HG03060 (cell line): ENCODE measurements around the gene VHLL.

ENCODE experiments used
- ATAC-seq: cut with Tn5 transposase; IDR thresholded peaks from one replicate; pipeline ENCODE4 v1.9.1; 2021; ENCODE audit warnings: low read depth, moderate number of reproducible peaks; ENCODE audit not compliant: unreplicated experiment

The VHLL gene

DNA sequence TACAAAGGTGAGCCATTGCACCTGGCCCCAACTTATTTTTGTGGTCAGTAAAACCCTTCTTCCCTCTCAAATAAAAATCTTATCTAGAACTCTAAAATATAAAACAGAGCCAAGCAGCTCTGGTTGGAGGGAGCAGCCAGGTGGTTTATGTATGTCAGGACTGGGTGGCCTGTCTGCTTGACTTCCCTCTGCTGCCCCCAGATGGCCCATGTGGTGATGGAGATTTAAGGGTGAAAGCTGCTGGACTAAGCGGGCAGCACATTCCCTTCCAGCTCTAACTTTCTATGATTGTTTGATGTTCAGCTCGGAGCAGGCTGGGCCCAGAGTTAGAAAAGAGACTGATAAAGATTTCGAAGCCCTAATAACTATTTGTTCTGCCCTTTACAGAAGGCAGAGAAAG is 39.3 kb downstream of the VHLL start:
- ATAC-seq = no peak

DNA sequence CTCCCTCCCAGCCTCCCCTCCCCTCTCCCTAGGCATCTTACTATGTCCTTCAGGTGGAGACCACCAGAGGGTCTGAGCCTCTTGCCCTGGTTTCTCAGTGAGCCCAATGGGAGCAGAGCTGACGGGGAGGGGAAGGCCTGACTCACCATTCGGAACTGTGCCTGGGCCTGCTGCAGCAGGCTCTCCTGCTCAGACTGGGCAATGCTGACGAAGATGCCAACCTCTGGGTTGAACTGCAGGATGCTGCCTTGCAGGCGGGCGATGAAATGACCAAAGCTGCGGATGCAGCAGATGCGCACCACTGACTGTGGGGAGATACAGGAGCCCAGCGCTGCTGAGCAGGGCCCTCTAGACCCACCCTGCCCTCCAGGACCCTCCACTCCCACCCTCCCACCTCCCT is 40.2 kb downstream of the VHLL start:
- no peak for ATAC-seq

DNA sequence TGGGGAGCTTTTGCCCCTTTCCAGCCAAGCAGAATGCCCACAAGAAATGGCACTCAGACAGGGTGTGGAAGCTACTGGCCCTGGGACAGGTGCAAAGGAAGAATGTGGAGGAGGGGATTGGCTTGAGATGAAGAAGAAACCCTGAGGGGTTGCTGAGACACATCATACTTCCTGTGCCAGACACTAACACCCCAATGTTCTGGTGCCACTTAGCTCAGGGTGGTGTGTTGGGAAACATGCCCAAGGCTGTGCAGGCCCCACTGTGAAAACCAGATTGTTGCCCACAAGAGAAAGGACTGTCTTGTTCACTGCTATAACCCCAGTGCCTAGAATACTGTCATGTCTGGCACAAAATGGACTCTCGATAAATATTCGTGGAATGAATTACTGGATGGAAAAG is 41.4 kb downstream of the VHLL start:
- no peak for ATAC-seq

DNA sequence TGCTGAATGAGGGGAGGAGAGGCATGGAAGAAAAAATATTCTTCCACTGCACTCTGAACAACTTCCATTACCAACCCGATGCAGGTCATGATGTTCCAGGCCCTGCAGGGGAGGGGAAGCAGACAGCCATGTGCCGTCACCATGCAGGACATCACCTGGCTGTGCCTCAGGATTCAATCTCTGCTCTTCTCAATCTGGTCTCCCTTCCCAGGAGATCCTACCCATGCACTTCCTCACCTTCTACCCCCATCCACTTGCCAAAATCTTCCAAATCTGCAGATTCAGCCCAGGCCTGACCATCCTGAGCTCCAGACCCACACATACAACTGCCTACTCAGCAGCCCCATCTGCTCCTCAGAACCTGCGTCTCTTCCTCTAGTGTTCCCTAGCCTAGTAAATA is 45.5 kb downstream of the VHLL start:
- ATAC-seq = no peak

DNA sequence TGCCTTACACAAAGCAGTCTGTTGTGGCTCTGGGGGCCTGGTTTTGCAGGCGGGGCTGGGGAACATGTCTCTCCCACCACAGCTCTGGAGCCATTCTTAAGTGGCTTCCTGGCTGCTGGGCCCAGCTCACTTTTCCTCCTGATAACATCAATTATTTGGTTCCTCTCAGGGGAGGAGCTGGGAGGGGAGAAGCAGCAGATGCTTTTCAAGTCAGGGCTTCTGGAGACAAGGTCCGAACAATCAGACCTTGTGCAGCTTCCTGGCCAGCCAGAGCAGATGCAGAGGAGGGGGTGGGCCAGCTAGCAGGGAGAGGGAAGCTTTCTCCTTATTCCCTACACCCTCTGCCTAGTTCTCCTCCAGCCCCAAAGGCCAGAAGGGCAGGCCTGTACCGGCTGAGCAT is 47.6 kb downstream of the VHLL start:
- no peak for ATAC-seq

DNA sequence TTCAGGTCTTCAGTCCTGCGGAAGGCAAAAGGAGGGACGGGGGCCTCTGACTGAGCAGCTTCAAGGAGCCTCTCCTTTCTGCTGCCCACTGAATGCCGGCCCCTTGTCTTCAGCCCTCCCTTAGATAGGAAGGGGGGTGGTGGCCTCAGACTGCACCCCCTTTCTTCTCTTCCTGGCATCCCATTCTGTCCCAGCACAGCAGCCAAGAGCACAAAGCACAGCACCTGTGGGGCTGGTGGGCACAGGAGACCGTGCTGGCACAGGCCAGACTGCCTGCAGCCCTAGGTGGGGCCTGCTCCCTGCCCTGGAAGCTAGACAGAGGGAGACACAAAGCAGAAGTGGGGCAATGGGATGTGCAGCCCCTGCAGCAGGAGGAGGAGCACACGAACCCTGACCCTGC is 49.5 kb downstream of the VHLL start:
- no peak for ATAC-seq
